ENCODE data around the gene MAP3K5.

The MAP3K5 gene

DNA sequence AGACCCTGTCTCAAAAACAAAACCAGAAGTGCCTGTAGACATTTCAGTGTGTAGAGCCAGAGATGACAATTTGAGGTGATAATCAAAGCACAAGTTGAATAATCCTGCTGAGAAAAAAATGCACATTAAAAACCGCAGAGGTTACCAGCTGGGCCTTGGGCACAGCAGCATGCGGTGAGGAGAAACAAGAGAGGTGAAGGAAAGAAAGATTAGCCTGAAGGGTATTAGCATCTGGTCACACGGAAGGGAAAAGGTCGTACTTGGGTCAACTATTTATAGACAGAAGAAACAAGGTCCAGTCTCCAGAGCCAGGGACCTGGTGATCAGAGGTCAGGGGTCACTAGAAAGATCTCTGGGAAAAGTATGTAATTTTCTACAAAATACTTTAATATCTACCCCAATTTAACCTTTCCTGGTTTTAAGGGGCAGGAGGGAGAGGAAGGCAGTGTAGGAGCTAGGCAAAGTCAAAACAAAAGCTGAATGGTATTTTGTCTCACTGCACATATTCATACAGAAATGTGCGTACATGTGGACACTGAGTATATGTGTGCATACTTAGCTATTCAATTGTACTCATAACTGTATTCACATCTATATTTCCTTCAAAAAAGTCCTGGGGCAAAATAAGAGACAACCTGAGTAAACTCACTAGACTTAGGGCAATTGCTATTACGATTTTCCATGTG lies 252.2 kb downstream of the MAP3K5 start:
- H3K27ac ChIP-seq, result no peak overlapping the region
- TF ChIP-seq, protein P1, sequence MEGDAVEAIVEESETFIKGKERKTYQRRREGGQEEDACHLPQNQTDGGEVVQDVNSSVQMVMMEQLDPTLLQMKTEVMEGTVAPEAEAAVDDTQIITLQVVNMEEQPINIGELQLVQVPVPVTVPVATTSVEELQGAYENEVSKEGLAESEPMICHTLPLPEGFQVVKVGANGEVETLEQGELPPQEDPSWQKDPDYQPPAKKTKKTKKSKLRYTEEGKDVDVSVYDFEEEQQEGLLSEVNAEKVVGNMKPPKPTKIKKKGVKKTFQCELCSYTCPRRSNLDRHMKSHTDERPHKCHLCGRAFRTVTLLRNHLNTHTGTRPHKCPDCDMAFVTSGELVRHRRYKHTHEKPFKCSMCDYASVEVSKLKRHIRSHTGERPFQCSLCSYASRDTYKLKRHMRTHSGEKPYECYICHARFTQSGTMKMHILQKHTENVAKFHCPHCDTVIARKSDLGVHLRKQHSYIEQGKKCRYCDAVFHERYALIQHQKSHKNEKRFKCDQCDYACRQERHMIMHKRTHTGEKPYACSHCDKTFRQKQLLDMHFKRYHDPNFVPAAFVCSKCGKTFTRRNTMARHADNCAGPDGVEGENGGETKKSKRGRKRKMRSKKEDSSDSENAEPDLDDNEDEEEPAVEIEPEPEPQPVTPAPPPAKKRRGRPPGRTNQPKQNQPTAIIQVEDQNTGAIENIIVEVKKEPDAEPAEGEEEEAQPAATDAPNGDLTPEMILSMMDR (IDR thresholded peaks at IDR 0.05), result no peak
- H3K4me3 ChIP-seq (ENCODE audit: low read depth in 1 of 2, low read length in 1 of 2), result no peak overlapping the region
- no peaks in the 10 kb centered on the region for H3K36me3 ChIP-seq
- H3K9me3 ChIP-seq, result no peaks in the 10 kb centered on the region
- H3K27me3 ChIP-seq, result peaks cover 6% of the 10 kb centered on the region
- H3K4me1 ChIP-seq (ENCODE audit: control insufficient read depth in 1 of 2, insufficient read depth in 1 of 2, low read depth in 1 of 2, low read length in 1 of 2), result no peaks in the 10 kb centered on the region

DNA sequence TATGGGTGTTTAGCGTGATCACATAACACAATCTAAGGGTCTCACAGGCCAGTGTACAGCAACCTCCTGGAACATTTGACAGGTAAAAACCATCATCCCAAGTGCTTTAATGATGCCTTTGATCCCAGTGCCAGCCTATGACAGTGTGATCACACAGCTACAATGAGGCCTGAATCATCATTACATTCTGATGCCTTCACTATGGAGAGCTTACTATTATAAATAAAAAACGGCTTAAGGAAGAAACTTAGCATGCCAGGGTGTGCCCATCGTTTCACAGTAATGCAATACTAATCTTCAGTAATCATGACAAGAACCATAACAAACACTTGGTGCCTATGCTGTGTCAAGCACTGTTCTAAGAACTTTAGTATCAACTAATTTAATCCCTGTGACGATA lies 253.4 kb downstream of the MAP3K5 start:
- Histone ChIP-seq H3K4me3 (ENCODE audit: low read depth in 1 of 2, low read length in 1 of 2) (no peak overlapping the region), H3K27me3 (no peaks in the 10 kb centered on the region), H3K27ac (no peak overlapping the region), H3K9me3 (no peaks in the 10 kb centered on the region), H3K36me3 (no peaks in the 10 kb centered on the region), H3K4me1 (ENCODE audit: control insufficient read depth in 1 of 2, insufficient read depth in 1 of 2, low read depth in 1 of 2, low read length in 1 of 2) (no peaks in the 10 kb centered on the region)
- TF ChIP-seq, protein P1 (IDR thresholded peaks at IDR 0.05), result no peak

DNA sequence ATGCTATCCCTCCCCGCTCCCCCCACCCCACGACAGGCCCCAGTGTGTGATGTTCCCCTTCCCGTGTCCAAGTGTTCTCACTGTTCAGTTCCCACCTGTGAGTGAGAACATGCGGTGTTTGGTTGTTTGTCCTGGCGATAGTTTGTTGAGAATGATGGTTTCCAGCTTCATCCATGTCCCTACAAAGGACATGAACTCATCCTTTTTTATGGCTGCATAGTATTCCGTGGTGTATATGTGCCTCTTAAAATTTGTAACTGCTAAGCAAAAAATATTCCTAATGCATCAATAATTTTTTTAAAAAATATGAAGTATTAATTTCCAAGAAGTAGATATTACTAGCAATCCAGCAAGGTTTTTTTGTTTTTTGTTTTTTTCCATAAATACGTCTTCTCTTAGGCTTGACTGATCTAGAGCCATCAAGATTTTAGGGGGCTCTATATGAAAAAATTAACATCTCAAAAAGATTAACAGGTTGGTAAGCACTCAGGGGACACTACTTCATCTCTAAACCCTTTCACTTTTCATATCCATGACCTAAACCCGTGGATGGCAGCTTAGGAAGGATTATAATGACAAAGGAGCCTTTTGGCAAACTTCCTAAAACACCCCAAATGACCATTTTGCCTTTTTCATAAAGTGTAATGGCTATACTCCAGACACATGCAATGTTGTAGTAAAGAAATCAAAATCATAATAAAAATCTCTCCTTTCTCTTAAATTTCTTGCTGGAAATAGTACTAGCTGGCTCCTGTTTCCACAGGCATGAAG lies 256.2 kb downstream of the MAP3K5 start:
- Histone ChIP-seq H3K4me1 (ENCODE audit: control insufficient read depth in 1 of 2, insufficient read depth in 1 of 2, low read depth in 1 of 2, low read length in 1 of 2) (no peaks in the 10 kb centered on the region), H3K27me3 (no peaks in the 10 kb centered on the region), H3K4me3 (ENCODE audit: low read depth in 1 of 2, low read length in 1 of 2) (no peak overlapping the region), H3K27ac (no peak overlapping the region), H3K36me3 (no peaks in the 10 kb centered on the region), H3K9me3 (no peaks in the 10 kb centered on the region)
- TF ChIP-seq, protein P1 (IDR thresholded peaks at IDR 0.05), result no peak

DNA sequence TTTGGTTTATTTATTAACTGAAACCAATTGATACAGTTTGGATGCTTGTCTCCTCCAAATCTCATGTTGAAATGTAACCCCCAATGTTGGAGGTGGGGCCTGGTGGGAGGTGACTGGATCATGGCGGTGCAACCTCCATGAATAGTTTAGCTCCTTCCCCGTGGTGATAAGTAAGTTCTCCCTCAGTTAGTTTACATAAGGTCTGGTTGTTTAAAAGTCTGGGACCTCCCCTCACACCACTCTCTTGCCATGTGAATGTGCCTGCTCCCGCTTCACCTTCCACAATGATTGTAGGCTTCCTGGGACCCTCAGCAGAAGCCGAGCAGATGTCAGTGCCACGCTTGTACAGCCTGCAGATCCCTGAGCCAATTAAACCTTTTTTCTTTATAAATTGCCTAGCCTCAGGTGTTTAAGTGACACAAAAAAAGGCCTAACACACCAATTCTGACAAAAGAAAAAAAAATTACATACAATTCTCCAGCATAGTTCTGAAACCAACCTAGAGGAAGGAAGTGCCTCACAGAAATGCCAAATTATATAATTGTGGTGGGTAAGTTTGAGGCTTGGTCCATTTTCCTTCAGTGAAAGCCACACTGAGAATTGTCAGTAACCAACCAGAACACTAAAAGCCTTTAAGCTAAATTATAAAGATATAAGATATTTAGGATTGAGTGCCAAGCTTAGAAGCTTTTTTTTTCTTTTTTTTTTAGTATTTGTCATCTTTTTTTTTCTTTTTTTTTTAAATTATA lies 257.1 kb downstream of the MAP3K5 start:
- no peaks in the 10 kb centered on the region for H3K4me1 ChIP-seq (ENCODE audit: control insufficient read depth in 1 of 2, insufficient read depth in 1 of 2, low read depth in 1 of 2, low read length in 1 of 2)
- TF ChIP-seq, protein P1 (IDR thresholded peaks at IDR 0.05), result no peak
- H3K36me3 ChIP-seq, result no peaks in the 10 kb centered on the region
- no peak overlapping the region for H3K27ac ChIP-seq
- no peaks in the 10 kb centered on the region for H3K27me3 ChIP-seq
- no peaks in the 10 kb centered on the region for H3K9me3 ChIP-seq
- no peak overlapping the region for H3K4me3 ChIP-seq (ENCODE audit: low read depth in 1 of 2, low read length in 1 of 2)

DNA sequence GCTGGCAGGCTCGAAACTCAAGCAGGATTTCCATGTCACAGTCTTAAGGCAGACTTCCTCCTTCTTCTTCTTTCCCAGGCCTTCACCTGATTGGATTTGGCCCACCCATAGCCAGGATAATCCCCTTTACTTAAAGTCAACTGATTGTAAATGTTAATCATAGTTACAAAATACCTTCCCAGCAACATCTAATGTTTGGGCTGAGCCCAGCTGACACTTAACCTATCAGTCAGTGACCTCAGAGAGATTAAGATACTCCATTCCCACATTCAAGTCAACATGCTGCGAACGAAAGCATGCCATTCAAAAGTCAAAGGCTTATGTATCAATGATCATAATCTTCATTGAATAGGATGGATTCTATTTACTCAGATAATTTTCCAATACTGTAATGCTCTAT lies 258.0 kb downstream of the MAP3K5 start:
- no peak overlapping the region for H3K27ac ChIP-seq
- TF ChIP-seq, protein P1 (IDR thresholded peaks at IDR 0.05), result no peak
- H3K36me3 ChIP-seq, result no peaks in the 10 kb centered on the region
- no peaks in the 10 kb centered on the region for H3K9me3 ChIP-seq
- H3K27me3 ChIP-seq, result no peaks in the 10 kb centered on the region
- no peak overlapping the region for H3K4me3 ChIP-seq (ENCODE audit: low read depth in 1 of 2, low read length in 1 of 2)
- H3K4me1 ChIP-seq (ENCODE audit: control insufficient read depth in 1 of 2, insufficient read depth in 1 of 2, low read depth in 1 of 2, low read length in 1 of 2), result no peaks in the 10 kb centered on the region

Measured in neutrophil (primary cell).